Measurements from ENCODE around the gene ALAS1.

DNA sequence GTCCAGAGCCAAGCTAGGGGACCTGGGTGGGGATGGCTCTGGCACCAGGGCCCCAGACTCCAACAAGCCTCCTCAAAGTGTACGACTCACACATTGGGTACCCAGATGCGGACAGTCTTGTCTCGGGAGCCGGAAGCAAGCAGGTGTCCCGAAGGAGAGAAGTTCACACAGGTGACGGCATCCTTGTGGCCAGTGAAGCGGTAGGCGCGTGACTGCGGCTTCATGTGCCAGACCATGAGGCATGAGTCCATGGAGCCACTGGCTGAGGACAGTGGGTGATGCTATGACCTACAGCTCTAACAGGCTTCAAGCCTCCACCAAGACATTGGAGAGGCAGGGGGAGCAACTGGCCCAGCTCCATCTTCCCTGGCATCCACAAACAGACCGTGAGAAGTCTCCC, 48.2 kb upstream of the ALAS1 start:
- TF ChIP-seq, protein P1, sequence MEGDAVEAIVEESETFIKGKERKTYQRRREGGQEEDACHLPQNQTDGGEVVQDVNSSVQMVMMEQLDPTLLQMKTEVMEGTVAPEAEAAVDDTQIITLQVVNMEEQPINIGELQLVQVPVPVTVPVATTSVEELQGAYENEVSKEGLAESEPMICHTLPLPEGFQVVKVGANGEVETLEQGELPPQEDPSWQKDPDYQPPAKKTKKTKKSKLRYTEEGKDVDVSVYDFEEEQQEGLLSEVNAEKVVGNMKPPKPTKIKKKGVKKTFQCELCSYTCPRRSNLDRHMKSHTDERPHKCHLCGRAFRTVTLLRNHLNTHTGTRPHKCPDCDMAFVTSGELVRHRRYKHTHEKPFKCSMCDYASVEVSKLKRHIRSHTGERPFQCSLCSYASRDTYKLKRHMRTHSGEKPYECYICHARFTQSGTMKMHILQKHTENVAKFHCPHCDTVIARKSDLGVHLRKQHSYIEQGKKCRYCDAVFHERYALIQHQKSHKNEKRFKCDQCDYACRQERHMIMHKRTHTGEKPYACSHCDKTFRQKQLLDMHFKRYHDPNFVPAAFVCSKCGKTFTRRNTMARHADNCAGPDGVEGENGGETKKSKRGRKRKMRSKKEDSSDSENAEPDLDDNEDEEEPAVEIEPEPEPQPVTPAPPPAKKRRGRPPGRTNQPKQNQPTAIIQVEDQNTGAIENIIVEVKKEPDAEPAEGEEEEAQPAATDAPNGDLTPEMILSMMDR (IDR thresholded peaks at IDR 0.05; ENCODE audit: insufficient read depth, low read length) = no peak
- TF ChIP-seq, protein P2, sequence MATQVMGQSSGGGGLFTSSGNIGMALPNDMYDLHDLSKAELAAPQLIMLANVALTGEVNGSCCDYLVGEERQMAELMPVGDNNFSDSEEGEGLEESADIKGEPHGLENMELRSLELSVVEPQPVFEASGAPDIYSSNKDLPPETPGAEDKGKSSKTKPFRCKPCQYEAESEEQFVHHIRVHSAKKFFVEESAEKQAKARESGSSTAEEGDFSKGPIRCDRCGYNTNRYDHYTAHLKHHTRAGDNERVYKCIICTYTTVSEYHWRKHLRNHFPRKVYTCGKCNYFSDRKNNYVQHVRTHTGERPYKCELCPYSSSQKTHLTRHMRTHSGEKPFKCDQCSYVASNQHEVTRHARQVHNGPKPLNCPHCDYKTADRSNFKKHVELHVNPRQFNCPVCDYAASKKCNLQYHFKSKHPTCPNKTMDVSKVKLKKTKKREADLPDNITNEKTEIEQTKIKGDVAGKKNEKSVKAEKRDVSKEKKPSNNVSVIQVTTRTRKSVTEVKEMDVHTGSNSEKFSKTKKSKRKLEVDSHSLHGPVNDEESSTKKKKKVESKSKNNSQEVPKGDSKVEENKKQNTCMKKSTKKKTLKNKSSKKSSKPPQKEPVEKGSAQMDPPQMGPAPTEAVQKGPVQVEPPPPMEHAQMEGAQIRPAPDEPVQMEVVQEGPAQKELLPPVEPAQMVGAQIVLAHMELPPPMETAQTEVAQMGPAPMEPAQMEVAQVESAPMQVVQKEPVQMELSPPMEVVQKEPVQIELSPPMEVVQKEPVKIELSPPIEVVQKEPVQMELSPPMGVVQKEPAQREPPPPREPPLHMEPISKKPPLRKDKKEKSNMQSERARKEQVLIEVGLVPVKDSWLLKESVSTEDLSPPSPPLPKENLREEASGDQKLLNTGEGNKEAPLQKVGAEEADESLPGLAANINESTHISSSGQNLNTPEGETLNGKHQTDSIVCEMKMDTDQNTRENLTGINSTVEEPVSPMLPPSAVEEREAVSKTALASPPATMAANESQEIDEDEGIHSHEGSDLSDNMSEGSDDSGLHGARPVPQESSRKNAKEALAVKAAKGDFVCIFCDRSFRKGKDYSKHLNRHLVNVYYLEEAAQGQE (IDR thresholded peaks at IDR 0.05; ENCODE audit: insufficient replicate concordance, low read depth) = no peak
